ENCODE data around the gene ACP7.

The ACP7 gene

DNA sequence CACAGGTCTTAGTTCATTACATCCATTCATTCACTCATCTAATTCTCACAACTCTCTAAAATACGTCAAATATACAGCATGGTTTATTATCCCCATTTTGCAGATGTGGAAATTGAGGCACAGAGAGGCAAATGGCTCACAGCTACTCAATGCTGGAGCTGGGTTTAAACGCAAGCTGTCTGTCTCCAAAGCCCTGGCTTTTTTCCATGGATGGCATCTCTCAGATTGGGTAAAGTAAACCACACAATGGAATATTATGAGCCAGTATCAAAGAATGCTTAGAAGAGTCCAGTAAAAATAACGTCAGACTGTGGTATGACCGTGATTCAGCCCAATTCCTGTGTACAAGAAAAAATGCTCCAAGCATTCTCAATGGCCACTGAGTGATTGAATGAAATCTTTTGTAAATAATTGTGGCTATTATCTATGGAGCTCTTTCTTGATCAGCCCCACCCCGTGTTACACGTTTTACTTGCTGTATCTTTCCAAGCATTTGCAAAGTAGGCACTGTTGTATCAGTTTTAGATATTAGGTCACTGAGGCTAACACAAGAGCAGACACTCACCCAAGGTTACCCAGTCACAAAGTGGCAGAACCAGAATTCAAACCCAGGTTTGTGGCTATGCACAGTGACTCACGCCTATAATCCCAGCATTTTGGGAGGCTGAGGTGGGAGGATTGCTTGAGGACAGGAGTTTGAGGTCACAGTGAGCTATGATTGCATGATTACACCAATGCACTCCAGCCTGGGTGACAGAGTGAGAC, 5.5 kb upstream of the ACP7 start:
- Mint-ChIP-seq H3K27ac (no peak overlapping the region), H3K4me3 (no peak overlapping the region), H3K27me3 (ENCODE audit: low read depth, poor library complexity) (peaks cover 88% of the 10 kb centered on the region), H3K4me1 (peaks cover 12% of the 10 kb centered on the region), H3K36me3 (ENCODE audit: low read depth) (no peaks in the 10 kb centered on the region), H3K9me3 (no peaks in the 10 kb centered on the region)
- TF ChIP-seq, protein P1, sequence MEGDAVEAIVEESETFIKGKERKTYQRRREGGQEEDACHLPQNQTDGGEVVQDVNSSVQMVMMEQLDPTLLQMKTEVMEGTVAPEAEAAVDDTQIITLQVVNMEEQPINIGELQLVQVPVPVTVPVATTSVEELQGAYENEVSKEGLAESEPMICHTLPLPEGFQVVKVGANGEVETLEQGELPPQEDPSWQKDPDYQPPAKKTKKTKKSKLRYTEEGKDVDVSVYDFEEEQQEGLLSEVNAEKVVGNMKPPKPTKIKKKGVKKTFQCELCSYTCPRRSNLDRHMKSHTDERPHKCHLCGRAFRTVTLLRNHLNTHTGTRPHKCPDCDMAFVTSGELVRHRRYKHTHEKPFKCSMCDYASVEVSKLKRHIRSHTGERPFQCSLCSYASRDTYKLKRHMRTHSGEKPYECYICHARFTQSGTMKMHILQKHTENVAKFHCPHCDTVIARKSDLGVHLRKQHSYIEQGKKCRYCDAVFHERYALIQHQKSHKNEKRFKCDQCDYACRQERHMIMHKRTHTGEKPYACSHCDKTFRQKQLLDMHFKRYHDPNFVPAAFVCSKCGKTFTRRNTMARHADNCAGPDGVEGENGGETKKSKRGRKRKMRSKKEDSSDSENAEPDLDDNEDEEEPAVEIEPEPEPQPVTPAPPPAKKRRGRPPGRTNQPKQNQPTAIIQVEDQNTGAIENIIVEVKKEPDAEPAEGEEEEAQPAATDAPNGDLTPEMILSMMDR (IDR thresholded peaks at IDR 0.05) = no peak
- no peak for DNase-seq

DNA sequence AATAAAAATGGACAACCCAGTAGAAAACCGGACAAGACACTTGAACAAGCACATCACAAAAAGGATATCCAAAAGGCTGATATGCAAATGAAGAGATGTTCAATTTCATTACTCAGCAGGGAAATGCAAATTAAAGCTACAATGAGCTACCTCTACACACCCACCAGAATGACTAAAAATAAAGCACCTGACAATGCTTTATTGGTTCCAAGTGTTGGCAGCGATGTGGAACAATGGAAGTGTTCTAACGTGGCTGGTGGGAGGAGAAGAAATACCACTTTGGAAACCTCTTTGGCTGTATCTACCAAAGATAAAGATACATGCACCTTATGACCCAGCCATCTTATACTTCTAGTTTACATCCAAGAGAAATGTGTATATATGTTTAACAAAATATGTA, 3.7 kb upstream of the ACP7 start:
- Mint-ChIP-seq H3K9me3 (no peaks in the 10 kb centered on the region), H3K36me3 (ENCODE audit: low read depth) (no peaks in the 10 kb centered on the region), H3K4me3 (no peak overlapping the region), H3K27ac (no peak overlapping the region), H3K27me3 (ENCODE audit: low read depth, poor library complexity) (peaks cover 95% of the 10 kb centered on the region), H3K4me1 (peaks cover 17% of the 10 kb centered on the region)
- TF ChIP-seq, protein P1 (IDR thresholded peaks at IDR 0.05) = no peak
- DNase-seq = no peak

DNA sequence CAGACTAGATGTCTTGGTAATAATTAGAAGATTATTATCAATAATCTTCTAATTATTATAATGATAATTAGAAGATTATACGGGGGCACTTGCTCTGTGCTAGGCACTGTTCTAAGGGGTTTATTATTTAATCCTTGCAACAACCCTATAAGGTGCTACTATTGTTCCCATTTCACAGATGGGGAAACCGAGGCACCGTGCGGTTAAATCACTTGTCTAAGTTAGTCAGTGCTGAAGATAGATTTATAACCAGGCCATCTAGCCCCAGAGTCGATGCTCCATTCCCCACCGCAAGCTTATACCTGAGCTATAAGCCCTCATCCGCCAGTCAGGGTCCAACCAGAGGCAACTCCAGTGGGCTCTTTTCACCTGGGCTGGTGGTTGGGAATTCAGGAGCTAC, 2.0 kb upstream of the ACP7 start:
- H3K9me3 Mint-ChIP-seq = no peaks in the 10 kb centered on the region
- no peak overlapping the region for H3K4me3 Mint-ChIP-seq
- DNase-seq = no peak
- H3K27me3 Mint-ChIP-seq (ENCODE audit: low read depth, poor library complexity) = peaks cover 95% of the 10 kb centered on the region
- TF ChIP-seq, protein P1 (IDR thresholded peaks at IDR 0.05) = no peak
- H3K4me1 Mint-ChIP-seq = peaks cover 17% of the 10 kb centered on the region
- H3K36me3 Mint-ChIP-seq (ENCODE audit: low read depth) = no peaks in the 10 kb centered on the region
- no peak overlapping the region for H3K27ac Mint-ChIP-seq

DNA sequence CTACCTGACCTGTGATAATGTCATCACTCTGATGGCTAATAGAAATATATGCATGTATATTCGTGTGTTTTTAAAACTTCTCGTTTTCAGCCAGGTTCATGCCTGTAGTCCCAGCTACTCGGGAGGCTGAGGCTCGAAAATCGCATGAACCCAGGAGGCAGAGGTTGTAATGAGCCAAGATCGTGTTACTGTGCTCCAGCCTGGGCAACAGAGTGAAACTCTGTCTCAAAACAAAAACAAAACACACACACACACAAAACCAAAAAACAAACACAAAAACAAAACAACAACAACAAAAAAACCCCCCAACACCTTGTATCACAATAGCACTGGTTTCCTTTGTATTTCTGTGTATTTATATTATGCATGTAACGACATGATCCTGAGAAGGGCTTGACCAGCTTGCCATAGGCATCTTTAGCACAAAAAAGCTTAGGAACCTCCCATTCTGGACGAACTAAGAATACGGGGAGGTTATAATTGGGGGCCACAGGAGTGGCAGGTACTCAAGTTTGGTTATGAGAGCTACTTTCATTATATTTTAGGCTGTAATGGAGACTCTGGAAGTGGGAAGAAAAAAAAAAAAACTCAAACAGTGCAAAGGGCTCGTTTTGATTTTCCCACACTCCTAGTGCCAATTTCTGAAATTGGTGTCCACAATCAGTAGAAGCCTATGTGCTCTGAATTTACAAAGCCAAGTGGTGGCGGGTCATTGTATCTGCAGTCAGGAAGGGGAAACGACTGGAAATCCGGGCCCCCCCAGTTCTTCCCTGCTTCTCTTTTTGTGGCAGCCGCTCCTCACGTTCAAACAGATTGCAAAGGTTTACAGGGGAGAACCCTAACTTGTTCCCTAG, 1.2 kb upstream of the ACP7 start:
- no peak for DNase-seq
- H3K9me3 Mint-ChIP-seq = no peaks in the 10 kb centered on the region
- H3K27me3 Mint-ChIP-seq (ENCODE audit: low read depth, poor library complexity) = peaks cover 99% of the 10 kb centered on the region
- TF ChIP-seq, protein P1 (IDR thresholded peaks at IDR 0.05) = no peak
- H3K4me1 Mint-ChIP-seq = peaks cover 17% of the 10 kb centered on the region
- H3K4me3 Mint-ChIP-seq = peak overlapping the region; percentile 62
- no peaks in the 10 kb centered on the region for H3K36me3 Mint-ChIP-seq (ENCODE audit: low read depth)
- H3K27ac Mint-ChIP-seq = no peak overlapping the region

DNA sequence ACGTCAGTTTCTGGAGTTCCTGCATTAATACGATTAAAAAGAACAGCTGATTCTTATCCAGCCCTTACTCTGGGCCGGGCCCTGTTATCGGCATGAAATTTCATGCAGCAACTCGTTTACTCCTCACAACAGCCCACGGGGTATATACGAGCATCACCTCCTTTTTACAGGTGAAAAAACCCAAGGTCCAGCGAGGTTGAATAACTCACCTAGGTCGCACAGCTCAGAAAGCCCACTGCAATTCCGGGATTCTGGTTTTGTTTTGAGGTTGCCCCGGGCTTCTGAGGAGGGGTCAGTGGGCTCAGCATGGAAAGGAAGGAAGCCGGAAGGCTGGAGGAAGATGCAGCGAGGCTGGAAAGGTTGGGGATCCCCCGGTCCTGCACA, 577 bp upstream of the ACP7 start:
- Mint-ChIP-seq H3K27me3 (ENCODE audit: low read depth, poor library complexity) (peaks cover 100% of the 10 kb centered on the region), H3K4me3 (peak overlapping the region; percentile 30)

More for the DNA sequence above, 577 bp upstream of the ACP7 start:
- Mint-ChIP-seq H3K9me3 (no peaks in the 10 kb centered on the region), H3K27ac (no peak overlapping the region), H3K36me3 (ENCODE audit: low read depth) (no peaks in the 10 kb centered on the region), H3K4me1 (peaks cover 17% of the 10 kb centered on the region)
- TF ChIP-seq, protein P1 (IDR thresholded peaks at IDR 0.05) = no peak
- no peak for DNase-seq
